COLO668 (cell line): ENCODE measurements around the gene NFIA.

Experiments
- DNase-seq: peaks from one replicate; lab custom pipeline; 2025; ENCODE audit not compliant: unreplicated experiment; lab: John Stamatoyannopoulos, UW

Gene NFIA

DNA sequence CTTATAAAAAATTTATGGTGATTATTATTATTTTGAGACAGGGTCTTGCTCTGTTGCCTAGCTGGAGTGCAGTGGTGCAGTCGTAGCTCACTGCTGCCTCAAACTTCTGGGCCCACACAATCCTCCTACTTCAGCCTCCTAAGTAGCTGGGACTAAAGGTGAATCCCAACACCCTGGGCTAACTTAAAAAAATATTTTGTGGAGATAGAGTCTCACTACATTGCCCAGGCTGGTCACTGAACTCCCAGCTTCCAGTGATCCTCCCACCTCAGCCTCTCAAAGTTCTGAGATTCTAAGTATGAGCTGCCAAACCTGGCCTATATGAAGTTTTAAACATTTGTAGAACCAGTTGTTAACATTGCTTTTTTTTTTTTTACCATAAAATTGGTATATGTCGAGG is 18.2 kb downstream of the NFIA start:
- DNase-seq: no peak

DNA sequence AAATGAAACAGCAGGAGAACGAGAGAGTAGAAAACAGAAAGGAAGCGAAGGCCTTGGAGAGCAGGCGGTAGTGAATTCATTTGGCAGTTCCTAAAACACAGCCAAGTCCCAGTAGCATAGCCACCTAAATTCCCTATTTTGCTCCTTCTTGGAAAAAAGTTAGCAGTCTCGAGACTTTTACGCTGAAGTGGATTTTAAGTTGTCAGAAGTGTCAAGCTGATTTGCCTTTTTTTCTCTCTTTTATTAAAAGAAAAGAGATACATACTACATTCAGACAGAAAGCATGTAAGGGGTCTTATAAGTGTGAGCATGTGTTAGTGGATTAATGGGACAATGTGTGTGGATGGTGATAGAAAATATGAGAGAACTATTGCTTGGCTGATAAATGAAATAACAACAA is 19.2 kb downstream of the NFIA start:
- DNase-seq: no peak

DNA sequence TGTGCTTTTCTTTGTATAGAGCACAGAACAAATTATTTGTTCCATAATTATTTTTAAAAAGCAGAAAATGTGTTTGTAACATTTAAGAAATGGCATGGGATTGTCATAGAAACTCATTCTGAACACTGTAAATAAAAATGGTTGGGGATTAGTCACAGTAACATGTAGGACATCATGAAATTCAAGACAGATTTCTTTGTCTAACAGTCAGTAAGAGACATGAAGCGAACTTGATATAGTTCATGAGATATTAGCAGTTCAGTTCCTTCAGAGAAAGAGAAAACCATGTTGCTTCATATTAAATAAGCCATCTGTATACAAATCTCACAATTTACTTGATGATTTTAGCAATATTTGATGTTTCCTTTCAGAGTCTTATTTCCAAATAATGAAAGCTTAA is 19.7 kb downstream of the NFIA start:
- no peak for DNase-seq

DNA sequence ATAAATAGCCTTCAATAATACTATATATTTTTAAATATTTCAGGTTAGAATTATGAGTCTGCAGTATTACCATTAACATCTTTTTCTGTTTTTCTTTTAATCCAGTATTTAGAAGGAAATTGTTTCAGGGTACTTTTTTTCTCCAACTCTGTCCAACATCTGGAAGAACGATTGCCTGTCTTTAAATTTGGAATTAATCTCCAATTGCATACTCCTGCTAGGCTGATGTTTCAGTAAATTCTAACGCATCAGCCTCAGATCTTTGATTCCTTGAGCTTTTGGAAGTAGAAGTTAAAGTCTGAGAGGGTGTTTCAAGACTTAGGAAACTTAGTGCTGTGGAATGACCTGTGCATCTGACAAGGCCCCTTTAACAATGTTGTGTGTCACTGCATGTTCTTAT is 20.3 kb downstream of the NFIA start:
- DNase-seq: no peak

DNA sequence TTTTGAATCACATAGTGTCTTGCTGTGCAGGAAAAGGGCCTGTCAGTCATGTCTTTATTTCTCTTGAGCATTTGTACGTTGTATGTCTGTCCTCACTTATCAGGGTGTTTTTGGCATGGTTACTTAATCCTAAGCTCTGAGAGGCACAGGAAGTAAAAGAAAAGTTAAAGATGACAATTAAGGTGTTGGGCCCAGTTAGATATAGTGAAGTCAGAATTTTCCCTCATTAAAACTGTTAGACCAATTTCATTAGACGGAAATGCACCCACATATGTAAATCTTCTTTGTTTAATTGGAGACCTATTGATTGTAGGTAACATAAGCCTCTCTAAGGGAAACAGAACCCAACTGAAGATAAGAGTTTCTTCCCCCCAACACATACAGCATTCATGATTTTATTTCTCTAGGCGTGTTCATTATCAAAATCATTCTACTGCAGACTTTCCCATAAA is 21.9 kb downstream of the NFIA start:
- DNase-seq: no peak

DNA sequence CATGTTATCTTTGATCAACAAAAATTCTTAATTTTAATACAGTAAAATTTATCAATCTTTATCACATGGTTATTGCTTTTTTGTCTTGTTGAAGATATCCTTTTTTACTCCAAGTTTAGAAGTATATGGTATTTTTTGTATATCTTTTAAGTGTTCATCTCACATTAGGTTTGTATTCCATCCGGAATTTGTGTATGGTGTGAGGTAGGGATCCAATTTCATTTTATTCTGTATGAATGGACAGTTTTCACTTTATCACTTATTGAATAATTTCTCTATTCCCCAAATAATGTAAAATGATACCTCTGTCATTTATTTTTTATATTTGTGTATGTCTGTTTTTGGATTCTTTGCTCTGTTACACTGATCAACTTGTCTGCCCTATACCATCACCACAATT is 25.3 kb downstream of the NFIA start:
- no peak for DNase-seq

DNA sequence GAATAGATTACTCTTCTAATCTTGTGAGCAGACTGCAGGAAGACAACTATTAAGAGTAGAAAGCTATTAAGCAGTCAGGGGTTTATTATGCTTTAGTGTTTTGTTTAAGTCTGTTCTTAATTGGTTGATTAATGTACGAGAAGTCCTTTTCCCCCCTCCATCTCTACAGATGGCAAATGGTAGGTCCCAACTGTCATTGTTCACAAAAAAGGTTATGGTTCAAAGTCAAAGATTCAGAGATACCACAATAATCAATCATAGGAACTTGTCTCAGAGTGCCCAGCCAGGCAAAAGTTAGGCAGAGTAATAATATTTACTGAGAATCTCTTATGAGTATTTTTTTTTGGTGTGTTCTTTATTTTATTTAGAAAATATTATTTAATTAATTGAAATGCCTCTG is 26.8 kb downstream of the NFIA start:
- DNase-seq: no peak

DNA sequence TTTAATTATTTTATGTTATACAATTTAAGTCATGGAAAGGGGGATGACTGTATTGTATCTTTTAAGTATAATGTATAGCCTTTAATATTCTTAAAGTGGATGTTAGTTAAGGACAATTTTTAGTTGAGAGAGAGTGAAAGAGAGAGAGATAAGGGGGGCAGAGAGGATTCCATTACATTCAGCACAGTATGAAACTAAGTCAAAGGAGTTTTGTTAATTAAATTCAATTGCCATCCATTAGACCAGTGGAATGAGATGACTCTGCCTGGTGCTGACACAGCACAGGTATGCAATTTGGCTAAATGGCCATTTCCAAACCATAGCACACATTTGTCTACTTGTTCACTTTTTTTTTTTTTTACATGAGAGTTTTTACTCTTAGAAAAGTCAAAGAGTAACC is 27.5 kb downstream of the NFIA start:
- no peak for DNase-seq

DNA sequence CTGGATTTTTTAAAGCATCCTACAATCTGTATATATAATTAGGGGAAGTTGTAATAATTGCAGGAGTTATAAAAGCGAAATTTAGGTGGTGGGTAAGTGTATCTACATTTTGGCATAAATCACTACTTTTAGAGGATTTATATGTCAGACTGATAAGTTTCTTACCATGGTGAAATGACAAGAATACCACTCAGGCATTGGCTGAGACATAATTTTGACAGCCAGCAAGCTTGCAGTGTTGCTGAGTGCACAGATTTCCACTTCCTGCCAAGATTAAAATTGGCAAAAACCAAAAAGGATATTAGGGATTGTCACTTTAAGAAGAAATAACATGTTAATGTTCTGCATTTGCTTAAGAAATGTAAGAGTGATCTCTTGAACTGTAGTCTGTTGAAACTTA is 28.2 kb downstream of the NFIA start:
- DNase-seq: no peak

DNA sequence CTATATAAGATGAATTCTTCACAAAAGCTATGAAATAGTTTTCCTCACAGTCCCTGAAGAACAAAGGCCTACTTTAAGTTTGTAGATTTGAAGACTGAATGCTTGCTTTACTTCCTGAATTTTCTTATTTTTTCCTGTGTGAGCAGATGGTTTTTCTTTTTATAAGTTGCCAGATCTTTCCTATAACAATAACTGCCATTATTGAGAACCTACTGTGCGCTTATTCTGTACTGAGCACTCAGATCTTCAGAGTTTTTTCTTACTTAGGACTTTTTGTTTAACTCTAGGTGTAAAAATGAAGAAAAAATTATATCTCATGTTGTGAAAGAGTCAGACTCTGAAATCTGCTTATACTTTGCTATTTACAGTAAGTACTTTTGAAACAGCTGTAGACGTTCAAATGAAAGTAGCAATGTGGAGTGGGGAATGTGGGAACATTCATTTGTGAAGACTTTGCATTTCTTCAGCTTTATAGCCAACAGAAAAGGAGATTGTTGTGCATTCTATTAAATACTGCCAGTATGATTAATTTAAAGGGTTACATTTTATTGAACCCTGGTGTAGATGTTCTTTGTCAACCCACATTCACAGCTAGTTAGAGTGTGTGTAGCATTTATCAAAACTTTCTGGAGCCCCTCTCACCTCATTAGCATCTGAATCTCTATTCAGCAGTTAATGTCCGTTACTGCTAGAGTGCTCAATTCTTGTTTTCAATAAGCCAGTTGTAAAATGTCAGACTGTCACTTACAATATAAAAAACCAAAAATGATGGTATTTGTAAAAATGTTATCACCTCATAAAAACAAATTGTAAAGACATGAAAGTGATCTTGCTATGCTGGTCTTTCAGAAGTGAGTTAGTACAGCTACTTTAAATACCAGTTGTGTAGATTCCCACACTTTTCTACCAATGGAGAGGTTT is 29.0 kb downstream of the NFIA start:
- no peak for DNase-seq

DNA sequence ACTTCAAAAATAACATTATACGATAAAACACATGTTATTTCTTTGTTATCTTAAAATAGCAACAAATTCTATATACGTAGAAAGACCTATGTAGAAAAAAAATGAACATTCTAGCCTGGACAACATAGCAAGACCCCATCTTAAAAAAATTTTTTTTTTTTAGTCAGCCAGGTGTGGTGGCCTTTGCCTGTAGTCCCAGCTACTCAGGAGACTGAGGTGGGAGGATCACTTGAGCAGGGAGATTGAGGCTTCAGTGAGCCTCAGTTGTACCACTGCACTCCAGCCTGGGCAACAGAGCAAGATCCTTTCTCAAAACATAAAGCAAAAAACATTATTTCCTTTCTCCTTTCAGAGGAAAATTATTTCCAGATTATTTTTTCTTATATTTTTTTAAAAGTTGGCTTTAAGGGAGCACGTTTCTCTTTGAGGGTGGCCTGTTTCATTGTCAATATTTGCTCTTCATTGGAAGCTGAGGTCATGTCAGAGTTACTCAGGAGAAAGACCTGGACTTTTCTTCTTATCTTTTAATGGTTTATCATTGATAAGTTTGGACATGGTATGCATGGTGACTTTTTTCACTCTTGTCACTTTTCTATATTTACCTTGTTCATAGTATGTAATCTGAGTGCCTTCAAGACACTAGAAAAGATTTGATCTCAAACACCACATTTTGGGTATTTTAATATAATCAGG is 32.0 kb downstream of the NFIA start:
- no peak for DNase-seq

DNA sequence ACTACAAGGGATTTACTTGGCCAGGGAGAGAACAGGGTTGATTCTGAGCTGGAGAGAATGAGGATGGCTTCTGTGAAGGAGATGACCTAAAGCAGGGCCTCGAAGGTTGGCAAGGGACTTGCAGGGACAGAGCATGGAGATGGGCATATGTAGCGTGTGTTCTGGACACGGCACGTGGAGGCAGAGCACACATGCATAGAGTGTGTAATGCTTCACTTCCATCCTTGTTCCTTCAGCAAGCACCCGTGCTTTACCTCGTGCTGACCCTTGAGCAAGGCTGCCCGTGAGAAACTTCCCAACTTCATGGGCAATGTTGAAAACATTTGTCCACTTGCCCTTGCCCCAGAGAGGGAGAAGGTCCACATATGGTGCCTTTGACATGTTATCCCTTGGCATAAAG is 33.1 kb downstream of the NFIA start:
- no peak for DNase-seq

DNA sequence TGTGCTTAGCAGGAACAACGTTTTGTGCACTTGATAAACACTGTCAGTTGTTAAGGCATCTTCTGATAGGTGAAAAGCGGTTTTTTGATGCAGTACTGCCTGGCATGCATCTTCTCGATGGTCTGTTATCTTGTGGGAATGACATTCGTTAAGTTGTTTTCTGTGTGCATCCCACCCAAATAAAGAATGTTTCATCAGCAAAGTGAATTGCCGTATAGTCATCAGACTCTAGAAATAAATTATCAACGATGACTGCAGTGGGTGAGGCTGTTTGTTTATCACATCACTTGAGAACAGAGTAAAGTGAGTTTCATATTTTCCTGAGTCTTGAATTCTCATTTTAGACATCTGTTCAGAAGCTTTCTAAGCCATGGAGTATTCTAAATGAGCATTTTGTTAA is 34.1 kb downstream of the NFIA start:
- no peak for DNase-seq

DNA sequence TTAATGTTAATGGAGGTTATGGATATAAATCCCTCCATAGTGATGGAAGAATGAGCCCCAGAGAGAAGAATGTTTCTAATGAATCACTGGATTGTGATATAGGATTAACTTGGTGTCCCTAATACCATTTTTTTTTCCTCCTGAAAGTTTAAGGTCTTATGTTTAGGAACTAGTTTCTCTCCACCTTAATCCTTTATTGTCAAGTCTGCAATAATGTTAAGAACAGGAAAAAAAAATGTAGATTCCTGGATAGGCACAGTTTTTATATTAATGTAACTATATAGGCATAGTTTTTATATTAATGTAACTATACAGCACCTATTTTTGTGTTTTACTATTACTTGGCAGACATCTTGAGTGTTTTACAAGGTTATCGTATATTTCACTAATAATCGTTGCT is 34.9 kb downstream of the NFIA start:
- no peak for DNase-seq

DNA sequence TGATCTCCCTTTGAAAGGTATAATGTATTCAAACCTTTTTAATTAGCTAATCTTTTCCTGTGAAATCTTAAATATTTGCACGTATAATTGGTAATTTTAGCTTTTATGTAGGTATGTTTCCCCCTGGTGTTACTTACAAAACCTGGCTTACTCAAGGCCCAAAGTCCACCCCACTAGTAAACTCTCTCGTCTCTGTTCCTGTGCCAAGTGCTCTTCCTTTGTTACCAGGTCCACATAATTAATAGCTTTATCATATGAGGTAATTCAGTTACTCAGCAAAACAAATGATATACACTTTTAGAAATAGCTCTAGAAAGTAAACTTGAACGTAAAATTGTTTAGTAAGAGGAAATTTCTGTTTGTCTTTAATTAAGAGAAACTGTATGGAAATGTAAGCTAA is 36.7 kb downstream of the NFIA start:
- DNase-seq: no peak

DNA sequence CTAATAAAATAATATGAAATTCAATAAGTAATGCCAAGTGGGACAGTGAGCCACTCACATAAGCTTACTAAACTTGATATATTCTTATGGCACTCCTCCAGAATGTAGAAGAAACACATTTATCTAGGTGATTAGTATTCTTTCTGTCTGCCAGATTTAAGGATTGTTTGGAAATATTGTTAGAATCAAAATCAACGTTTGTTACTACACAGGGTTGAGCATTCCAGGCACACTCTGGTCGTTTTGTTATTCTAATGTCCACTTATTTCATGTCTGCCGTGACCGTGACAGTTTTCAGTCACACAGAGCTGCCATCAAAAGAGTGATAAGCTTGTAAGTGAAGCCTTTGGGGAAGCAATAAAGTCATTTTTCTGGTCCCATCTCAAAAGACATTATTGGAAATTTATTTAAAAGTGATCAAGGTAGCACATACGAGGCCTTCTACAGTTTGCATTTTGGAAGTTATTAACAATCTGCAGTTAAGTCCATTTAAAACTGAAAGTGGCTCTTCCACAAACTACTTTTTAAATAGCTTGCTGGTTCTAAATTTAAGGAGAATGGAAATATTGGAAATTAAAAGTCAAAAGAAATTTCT is 38.0 kb downstream of the NFIA start:
- no peak for DNase-seq

DNA sequence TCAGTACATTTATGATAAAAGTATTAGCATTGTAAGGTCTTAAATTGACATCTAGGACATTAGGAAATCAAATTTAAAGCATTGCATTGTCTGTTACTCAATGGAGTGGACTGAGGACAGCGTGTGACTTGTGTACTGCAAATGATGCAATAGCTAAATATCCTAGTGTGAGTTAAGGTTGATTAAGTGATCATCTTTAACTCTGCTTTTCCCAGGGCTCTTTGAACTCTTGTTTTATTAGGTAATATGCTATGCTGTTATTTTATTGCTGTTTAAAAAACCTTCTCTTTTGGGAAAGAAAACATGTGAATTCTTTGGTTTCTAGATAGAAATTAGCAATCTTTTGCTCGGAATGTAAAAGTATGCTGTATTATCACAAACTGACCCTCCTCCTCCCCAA is 38.6 kb downstream of the NFIA start:
- DNase-seq: no peak

DNA sequence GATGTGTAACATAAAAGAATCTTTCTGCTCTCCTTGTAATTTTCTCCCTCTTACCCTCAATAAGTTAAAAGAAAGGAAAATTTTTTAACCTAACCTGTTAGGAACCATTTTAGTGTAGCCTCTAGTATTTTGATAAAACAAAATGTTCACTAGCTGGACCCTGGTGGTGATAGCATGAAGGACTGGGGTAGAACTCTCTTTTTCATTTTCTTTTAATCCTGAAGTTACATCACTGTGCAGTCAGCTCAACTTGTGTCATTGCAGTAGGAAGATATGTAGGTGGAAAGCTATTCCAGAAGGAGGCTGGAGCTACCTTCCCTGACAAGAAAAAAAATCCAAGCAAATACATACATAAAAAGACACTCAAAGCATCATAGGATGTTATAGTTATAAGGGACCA is 39.3 kb downstream of the NFIA start:
- DNase-seq: no peak

DNA sequence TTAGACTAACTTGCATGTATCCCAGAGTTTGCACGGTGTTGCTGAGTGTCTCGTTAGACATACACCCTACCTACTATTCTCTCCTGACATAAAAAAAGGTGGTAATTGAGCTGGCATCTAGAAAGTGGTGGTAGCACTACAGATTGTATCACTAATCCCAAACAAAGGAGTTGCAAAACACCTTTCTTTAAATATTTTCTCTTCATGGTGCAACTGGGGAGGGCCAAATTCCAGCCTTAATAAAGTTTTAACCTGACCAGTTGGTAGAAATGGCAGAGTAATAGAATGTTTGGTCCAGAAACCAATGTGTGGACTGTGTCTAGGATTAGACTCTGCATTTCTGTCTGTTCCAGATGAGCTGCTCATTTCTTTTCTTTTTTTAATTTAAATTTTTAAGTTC is 40.0 kb downstream of the NFIA start:
- DNase-seq: no peak

DNA sequence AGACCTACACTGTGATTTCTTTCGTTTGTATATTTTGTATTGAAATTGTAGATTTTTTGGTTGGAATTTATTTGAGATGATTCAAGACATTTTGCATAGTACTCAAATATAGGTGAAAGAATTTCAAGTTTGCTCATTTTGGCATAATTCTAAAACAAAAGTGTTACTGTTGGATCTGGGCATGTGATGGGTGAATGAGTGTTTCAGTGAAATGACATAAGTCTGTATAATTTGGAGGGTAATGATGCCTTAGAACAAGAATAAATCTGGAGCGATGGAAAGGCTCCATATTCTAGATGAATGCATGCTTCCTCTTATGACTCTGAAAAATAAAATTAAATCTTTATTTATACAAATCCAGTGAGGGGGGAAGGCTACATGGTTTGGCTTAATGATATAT is 41.0 kb downstream of the NFIA start:
- no peak for DNase-seq

DNA sequence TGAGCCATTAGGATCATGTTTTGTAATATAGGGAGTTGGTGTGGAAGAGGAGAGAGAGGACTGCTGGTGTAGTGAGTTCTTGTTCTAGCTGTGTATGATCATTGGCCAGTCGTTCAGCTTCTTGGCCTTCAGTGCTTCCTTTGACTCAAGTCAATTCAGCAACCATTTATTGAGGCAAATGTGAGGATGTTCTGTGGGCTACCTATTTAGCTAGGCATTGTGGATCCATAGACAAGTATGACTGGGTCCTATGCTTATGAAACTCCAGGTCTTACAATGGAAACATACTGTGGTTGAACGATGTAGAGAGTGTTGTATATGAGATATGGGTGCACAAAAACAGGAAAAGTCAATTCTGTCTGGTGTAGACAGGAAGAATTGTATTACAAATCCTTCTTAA is 41.7 kb downstream of the NFIA start:
- no peak for DNase-seq

DNA sequence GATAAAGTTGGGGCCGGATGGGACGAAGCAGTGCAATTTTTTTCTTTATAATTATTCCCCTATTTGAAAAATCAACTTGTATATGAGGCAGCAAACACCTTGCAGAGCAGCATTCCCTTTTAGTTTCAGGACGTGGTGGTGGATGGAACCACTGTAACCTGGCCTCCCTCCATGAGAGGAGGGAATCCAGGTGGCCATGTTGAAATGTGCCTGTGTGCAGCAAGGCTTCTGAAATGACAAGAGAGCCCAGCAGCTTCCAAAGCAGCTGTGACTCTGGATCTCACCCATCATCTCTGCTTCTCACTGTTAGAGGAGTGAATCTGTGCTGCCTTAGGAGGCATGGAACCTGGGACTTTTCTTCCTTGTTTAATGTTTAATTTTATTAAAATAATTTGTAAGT is 42.3 kb downstream of the NFIA start:
- no peak for DNase-seq
